ENCODE measurements around the gene SOX3.

The SOX3 gene

GRCh38 chrX:140477987-140478386 is 26.9 kb downstream of the SOX3 start:
- H3K4me2 ChIP-seq (ENCODE audit: low read length), result no peak overlapping the region

GRCh38 chrX:140475025-140475424 is 29.8 kb downstream of the SOX3 start:
- Histone ChIP-seq H3K36me3 (replicated peaks; ENCODE audit: low read depth, low read length) (no peaks in the 10 kb centered on the region), H2AFZ (ENCODE audit: low read depth, low read length) (no peak overlapping the region), H3K9ac (ENCODE audit: low read length) (no peak overlapping the region), H3K4me1 (ENCODE audit: low read length) (no peaks in the 10 kb centered on the region), H3K9me3 (ENCODE audit: insufficient read depth, low read length) (no peaks in the 10 kb centered on the region), H3K4me2 (ENCODE audit: low read length) (no peak overlapping the region), H4K20me1 (ENCODE audit: insufficient read depth, low read length) (no peaks in the 10 kb centered on the region), H3K4me3 (ENCODE audit: low read length) (no peak overlapping the region), H3K27me3 (ENCODE audit: low read depth, low read length) (no peaks in the 10 kb centered on the region), H3K27ac (ENCODE audit: low read length) (no peak overlapping the region), H3K79me2 (ENCODE audit: low read length) (no peaks in the 10 kb centered on the region)
- TF ChIP-seq EZH2phosphoT487 (IDR thresholded peaks at IDR 0.05; ENCODE audit: low read depth), result no peak
- no peak for TF ChIP-seq CTCF (IDR thresholded peaks at IDR 0.05; ENCODE audit: low read depth, low read length)

More at GRCh38 chrX:140477987-140478386, 26.9 kb downstream of the SOX3 start:
- Histone ChIP-seq H4K20me1 (ENCODE audit: insufficient read depth, low read length) (no peaks in the 10 kb centered on the region), H3K9ac (ENCODE audit: low read length) (no peak overlapping the region), H2AFZ (ENCODE audit: low read depth, low read length) (no peak overlapping the region), H3K4me3 (ENCODE audit: low read length) (no peak overlapping the region), H3K79me2 (ENCODE audit: low read length) (no peaks in the 10 kb centered on the region), H3K4me1 (ENCODE audit: low read length) (no peaks in the 10 kb centered on the region), H3K27ac (ENCODE audit: low read length) (no peak overlapping the region), H3K9me3 (ENCODE audit: insufficient read depth, low read length) (no peaks in the 10 kb centered on the region), H3K27me3 (ENCODE audit: low read depth, low read length) (no peaks in the 10 kb centered on the region), H3K36me3 (replicated peaks; ENCODE audit: low read depth, low read length) (no peaks in the 10 kb centered on the region)
- no peak for TF ChIP-seq CTCF (IDR thresholded peaks at IDR 0.05; ENCODE audit: low read depth, low read length)
- no peak for TF ChIP-seq EZH2phosphoT487 (IDR thresholded peaks at IDR 0.05; ENCODE audit: low read depth)

- Histone ChIP-seq H3K9me3 (ENCODE audit: insufficient read depth, low read length) (no peaks in the 10 kb centered on the region), H3K4me3 (ENCODE audit: low read length) (no peak overlapping the region), H3K27me3 (ENCODE audit: low read depth, low read length) (no peaks in the 10 kb centered on the region), H3K36me3 (replicated peaks; ENCODE audit: low read depth, low read length) (no peaks in the 10 kb centered on the region), H3K27ac (ENCODE audit: low read length) (no peak overlapping the region), H4K20me1 (ENCODE audit: insufficient read depth, low read length) (no peaks in the 10 kb centered on the region), H3K4me2 (ENCODE audit: low read length) (no peak overlapping the region), H2AFZ (ENCODE audit: low read depth, low read length) (no peak overlapping the region), H3K4me1 (ENCODE audit: low read length) (no peaks in the 10 kb centered on the region), H3K79me2 (ENCODE audit: low read length) (no peaks in the 10 kb centered on the region), H3K9ac (ENCODE audit: low read length) (no peak overlapping the region)
- no peak for TF ChIP-seq EZH2phosphoT487 (IDR thresholded peaks at IDR 0.05; ENCODE audit: low read depth)
- no peak for TF ChIP-seq CTCF (IDR thresholded peaks at IDR 0.05; ENCODE audit: low read depth, low read length)
Observed at GRCh38 chrX:140467211-140467610, 37.7 kb downstream of the SOX3 start.
